ENCODE data around the gene SLC26A9.

The SLC26A9 gene

DNA sequence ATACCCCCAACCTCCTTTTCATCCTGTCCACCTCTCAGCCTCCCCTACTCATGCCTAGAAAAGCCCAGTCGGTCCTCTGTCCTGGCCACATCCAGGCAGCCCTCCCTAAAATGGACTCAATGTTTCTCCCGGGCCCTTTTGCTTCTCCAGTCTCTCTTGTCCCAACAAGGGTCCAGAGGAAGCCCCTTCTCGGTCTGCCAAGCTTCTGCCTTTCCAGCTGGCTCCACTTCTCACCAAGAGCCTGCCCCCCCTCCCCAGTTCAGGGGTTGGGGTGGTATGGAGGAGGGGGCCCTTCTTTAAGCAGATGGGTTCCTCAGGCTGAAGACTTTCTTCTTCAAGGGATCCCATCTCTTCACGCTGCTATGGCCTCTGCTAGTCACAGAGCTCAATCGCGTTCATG lies 36.0 kb upstream of the SLC26A9 start:
- DNase-seq (ENCODE audit: low spot score) = no peak
- TF ChIP-seq, protein P1, sequence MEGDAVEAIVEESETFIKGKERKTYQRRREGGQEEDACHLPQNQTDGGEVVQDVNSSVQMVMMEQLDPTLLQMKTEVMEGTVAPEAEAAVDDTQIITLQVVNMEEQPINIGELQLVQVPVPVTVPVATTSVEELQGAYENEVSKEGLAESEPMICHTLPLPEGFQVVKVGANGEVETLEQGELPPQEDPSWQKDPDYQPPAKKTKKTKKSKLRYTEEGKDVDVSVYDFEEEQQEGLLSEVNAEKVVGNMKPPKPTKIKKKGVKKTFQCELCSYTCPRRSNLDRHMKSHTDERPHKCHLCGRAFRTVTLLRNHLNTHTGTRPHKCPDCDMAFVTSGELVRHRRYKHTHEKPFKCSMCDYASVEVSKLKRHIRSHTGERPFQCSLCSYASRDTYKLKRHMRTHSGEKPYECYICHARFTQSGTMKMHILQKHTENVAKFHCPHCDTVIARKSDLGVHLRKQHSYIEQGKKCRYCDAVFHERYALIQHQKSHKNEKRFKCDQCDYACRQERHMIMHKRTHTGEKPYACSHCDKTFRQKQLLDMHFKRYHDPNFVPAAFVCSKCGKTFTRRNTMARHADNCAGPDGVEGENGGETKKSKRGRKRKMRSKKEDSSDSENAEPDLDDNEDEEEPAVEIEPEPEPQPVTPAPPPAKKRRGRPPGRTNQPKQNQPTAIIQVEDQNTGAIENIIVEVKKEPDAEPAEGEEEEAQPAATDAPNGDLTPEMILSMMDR (IDR thresholded peaks at IDR 0.05; ENCODE audit: extremely low read depth, insufficient read depth, missing control alignments) = no peak
- in situ Hi-C loops (cut with MboI; ENCODE audit: low pct_unique_long_range_greater_than_20kb, low sequenced_read_pairs, unreplicated experiment) = no loop called here

DNA sequence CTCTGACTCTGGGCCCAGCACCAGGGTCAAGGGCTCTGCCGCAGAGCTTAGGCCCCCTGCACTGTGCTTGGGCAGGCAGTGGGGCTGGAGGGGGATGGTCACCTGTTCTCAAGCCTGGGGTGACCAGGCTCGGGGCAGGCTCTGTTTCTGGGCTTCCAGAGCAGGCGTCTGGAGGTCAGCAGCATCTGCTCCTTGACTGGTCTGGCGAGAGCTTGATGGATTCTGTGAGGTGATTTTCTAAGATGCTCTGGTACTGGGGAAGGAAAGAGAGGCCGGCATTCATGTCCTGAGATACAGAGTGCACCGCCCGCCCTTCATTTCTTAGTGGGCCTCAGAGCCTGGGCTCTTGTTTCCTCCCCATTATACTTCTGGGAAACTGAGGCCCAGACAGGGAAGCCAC lies 35.4 kb upstream of the SLC26A9 start:
- no peak for DNase-seq (ENCODE audit: low spot score)
- TF ChIP-seq, protein P1 (IDR thresholded peaks at IDR 0.05; ENCODE audit: extremely low read depth, insufficient read depth, missing control alignments) = no peak
- in situ Hi-C loops (cut with MboI; ENCODE audit: low pct_unique_long_range_greater_than_20kb, low sequenced_read_pairs, unreplicated experiment) = no loop called here

DNA sequence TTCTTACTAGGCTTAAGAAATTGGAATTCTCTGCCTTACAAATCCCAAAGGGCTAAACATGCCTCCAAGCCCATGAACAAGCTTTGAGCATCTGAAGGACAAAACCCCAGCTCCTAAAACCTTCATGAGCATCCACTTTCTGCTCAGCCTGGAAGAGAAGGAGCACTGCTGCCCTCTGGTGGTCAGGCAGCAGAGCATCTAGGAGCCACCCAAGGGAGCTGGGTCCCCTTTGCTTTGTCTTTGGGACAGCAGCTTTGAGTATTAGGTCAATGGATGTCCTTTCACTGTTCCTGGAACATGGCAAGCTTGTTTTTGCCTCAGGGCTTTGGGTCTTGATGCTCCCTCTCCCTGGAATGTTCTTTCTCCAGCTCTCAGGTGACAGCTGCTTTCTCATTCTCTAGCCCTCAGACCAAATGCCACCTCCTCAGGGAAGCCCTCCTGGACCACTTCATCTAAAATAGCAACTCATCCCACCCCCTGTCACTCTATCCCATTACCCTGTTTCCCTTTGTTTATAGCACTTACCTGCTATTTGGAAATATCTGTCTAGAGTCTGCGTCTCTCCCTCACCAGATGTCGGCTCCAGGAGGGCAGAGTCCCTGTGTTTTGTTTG lies 34.3 kb upstream of the SLC26A9 start:
- TF ChIP-seq, protein P1 (IDR thresholded peaks at IDR 0.05; ENCODE audit: extremely low read depth, insufficient read depth, missing control alignments) = peak; percentile 96
- peak; percentile 82 for DNase-seq (ENCODE audit: low spot score)
- in situ Hi-C loops (cut with MboI; ENCODE audit: low pct_unique_long_range_greater_than_20kb, low sequenced_read_pairs, unreplicated experiment) = no loop called here

DNA sequence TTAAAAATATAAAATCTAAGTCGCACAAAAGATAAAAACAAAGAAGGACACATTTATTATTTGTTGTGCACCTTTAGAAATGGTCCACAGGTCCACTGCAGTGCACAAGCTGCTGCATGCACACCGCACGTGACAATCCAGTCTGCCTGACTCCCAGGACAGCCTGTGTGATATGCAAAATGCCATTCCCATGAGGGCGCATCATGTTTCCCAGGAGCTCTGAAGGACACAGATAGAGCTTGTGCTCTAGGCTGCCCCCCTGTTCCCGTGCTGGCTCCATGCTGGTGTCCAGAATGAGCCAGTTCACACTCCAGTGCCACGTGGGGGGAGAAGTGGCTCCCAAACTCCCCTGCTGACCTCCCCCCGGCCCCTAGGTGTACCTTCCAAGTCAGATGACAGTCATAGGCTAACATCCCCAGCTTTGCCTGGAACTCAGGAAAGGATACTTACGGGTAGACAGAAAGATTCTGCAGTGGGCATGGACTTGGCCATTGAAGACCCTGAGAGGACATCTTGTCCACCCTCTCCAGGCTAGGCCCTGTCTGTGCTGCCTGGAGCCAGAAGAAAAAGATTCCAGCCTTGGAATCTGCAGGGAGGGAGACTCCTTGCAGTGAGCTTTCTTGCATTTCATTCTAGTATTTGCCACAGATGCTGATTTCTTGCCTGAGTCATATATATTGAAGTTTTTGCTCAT lies 33.6 kb upstream of the SLC26A9 start:
- no peak for DNase-seq (ENCODE audit: low spot score)
- in situ Hi-C loops (cut with MboI; ENCODE audit: low pct_unique_long_range_greater_than_20kb, low sequenced_read_pairs, unreplicated experiment) = no loop called here
- TF ChIP-seq, protein P1 (IDR thresholded peaks at IDR 0.05; ENCODE audit: extremely low read depth, insufficient read depth, missing control alignments) = no peak

DNA sequence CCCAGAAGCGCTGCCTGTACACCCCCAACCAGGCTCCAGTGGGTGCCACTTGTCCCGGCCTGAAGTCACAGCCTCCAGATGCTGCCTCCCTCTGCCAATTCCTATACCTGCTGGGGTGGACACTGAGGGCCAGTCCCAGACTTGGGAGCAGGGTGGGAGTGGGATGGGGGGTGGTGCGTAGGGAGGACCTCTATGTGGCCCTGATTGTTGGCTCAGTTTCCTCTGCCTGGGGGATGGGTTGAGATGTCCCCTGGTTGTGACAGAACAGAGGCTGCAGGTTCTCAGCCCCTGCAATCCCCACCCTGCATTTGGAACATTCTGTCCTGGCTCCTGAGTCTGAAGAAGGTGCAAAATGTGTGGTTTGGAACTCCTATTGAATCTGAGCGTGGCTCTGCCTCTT lies 32.8 kb upstream of the SLC26A9 start:
- TF ChIP-seq, protein P1 (IDR thresholded peaks at IDR 0.05; ENCODE audit: extremely low read depth, insufficient read depth, missing control alignments) = no peak
- no peak for DNase-seq (ENCODE audit: low spot score)
- in situ Hi-C loops (cut with MboI; ENCODE audit: low pct_unique_long_range_greater_than_20kb, low sequenced_read_pairs, unreplicated experiment) = no loop called here

DNA sequence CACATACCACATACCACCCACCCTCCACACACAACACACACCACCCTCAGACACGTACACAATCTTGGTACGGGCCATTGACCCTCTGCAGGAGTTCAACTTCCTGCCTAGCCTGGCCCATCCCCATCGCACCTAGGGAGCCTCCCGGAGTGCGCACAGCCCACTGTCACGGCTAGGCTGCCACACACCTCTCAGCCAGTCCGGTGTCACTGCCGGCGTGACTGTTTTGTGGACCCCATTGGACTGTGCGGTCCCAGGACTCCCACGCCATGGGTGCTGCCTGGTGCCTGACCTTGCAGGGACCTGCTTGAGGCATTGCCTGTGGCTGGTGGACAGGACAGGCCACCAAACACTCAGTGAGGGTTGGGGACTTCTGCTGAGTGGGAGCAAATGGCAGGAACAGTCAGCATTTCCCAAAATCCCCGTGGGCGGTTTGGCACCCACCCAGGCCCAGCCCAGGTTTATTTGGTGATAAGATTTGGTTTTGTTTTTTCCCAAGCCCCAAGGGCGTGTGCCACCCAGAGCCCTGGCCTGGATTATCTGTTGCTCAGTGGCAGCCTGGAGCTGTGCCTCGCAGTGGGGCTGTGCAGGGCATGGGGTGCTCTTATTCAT lies 32.2 kb upstream of the SLC26A9 start:
- in situ Hi-C loops (cut with MboI; ENCODE audit: low pct_unique_long_range_greater_than_20kb, low sequenced_read_pairs, unreplicated experiment) = no loop called here
- TF ChIP-seq, protein P1 (IDR thresholded peaks at IDR 0.05; ENCODE audit: extremely low read depth, insufficient read depth, missing control alignments) = no peak
- no peak for DNase-seq (ENCODE audit: low spot score)

Measured in GM13977 (cell line).